ENCODE data around the gene LRRIQ3.
A peak's percentile ranks its signal among the peaks of the same experiment; 100 is the strongest.

The LRRIQ3 gene

DNA sequence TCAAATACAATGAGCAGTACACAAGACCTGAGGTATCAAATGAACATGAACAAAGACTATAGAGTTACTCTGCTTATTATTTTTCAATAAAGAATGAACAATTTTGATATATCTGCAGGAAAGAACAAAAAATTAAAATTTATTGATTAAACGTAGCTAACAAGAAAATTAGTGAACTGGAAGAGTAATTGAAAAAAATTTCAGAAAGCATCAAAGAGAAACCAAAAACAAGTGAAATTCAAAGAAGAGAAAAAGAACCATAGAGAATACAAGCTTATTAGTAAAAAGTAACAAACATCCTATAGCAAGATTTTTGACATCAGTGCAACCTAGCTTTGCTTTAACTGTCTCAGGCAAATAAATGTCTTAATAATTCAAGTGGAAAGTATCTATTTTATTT lies 106.6 kb downstream of the LRRIQ3 start:
- DNase-seq: no peak

DNA sequence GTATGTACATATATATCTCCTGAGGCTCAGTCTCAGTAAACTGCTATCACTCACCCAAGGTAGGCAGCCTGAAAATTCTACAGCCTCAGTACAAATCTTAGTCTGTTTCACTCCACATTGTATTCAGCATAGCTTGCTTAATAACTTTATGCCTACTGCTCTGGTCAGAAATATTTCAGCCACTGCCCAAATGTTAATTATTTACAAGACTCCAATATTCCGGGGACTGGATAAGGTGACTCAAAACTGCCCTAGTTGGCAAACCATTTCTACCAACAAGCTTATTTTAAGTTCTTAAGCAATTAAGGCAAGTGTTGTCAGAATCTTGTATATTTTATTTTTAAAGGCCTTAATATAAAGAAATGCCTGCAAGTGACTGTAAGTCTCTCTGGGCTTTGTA lies 114.8 kb downstream of the LRRIQ3 start:
- DNase-seq: no peak

DNA sequence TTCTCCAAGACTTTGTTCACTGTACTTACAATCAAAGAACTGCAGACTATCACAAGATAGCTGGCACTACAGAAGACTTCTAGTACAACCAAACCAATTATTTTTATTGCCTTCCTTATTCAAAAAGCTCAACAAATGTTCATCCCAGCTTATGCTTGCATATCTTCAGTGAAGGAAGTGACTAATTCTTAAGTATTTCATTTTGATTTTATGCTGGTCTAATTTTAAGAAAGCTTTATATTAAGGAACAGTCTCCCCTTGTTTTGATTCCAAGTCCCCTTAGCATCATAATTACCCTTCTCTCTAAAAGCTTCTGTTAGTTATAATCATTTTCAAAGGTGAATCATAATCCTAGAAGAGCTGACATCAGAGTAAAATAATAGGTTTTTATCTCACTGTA lies 132.9 kb downstream of the LRRIQ3 start:
- DNase-seq: no peak

GRCh38 chr1:74057719-74058118 lies 140.3 kb downstream of the LRRIQ3 start:
- no peak for DNase-seq

- DNase-seq: no peak
Measured at GRCh38 chr1:74053407-74053806, 144.6 kb downstream of the LRRIQ3 start.

- DNase-seq: no peak
Measured at GRCh38 chr1:74050386-74050785, 147.6 kb downstream of the LRRIQ3 start.

DNA sequence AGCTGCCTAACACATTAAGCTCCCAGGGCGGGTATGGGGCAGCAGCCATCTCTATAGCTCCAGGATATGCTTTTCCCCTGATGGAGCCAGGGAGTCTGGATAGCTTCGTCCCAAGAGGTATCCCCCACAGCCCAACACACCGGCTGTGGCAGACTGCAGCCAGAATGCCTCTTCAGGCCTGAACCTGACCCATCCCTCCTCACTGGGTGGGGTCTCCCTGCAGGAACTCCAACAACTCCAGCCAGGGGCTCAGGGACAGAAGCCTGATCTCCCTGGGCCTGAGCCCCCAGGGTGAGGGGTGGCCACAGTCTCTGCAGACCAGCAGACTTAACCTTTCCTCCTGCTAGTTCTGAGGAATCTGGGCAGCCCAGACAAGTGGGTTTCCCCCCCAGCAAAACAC lies 159.9 kb downstream of the LRRIQ3 start:
- DNase-seq: no peak

GRCh38 chr1:74012583-74012982 lies 185.4 kb downstream of the LRRIQ3 start:
- no peak for DNase-seq

GRCh38 chr1:74011736-74012135 lies 186.2 kb downstream of the LRRIQ3 start:
- no peak for DNase-seq

DNA sequence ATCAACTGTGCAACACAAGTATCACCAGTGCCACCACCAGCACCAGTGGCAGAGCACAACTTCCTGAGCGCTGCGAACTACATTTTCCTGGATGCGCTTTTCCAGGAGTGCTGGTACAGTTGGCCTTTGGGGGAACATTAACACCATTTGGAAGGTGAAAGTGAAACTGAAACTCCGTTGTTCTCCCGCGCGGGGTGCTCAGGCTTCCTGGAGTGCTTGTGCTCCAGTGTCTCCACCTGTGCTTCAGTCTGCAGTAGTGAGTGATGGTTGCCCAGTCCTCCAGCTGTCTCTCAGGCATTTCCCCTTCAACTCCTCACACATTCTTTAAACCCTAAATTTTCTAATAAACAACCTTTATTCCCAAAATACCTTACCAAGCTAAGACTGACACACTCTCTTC lies 187.8 kb downstream of the LRRIQ3 start:
- no peak for DNase-seq

DNA sequence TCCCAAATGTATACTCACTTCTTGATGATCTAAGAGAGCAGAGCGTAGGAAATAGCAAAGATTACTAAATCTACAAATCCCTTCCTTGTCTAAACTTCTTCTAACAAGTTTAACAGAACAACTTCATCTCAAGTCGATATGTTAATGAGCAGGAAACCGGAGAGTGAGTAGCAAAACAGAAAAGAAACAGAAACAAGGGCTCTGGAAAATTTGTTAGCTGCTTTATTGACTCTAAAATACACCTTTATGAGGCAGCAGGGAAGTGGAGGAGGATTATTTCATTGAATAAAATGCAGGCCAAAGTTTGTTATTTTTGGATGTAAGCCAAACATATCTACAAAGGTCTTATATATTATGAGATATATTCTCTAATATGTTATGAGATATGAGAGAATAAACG lies 192.4 kb downstream of the LRRIQ3 start:
- no peak for DNase-seq

- no peak for DNase-seq
Measured at GRCh38 chr1:74003806-74004205, 194.2 kb downstream of the LRRIQ3 start.

- DNase-seq: peak; percentile 43
Measured at GRCh38 chr1:73998348-73998959, 199.5 kb downstream of the LRRIQ3 start.

DNA sequence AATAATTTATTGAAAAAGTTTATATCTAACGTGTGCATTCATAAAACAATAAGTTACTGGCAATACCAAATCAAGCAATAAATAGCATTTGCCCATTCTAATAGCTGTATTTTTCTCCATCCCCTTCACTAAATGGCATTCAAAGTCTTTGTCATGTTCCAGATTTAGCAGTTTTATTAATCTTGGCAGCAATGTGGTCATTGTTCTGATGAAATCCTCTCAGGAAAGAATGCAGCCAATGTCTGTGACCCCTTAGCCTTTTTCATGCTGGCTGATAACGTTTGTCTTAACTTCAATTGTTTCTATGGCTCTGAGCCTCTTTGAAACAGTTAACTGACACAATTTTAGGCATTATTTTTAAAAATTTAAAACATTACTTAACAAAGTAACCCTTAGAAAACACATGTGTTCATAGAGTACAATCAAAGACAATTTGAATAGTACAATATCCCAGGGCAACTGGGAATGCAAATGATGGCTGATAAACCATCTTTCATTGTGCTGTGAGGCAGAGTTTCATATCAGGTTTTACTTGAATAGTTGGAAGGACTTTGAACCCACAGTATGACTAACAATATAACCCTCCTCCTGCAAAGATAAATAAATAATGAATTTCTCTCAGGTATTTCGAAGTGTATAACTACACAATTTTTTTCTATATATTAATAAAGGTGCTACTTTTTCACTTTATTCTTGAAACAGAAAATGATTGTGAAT lies 217.5 kb downstream of the LRRIQ3 start:
- no peak for DNase-seq

- no peak for DNase-seq
Measured at GRCh38 chr1:73979684-73980083, 218.3 kb downstream of the LRRIQ3 start.

DNA sequence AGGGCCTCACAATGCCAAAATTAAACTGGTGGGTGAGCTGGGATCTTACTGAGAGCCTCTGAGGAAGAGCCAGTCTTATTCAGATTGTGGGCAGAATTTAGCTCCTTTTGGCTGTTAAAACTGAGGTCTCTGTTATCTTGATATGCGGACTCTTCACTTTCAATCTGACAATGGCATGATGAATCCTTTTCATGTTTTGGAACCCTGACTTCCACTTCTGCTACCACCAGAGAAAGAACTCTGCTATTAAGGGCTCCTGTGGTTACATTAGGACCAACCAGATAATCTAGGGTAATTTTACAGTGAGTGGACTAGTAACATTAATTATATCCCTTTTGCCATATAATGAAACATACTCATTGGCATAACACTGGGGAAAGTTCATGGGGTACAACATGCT lies 219.0 kb downstream of the LRRIQ3 start:
- no peak for DNase-seq

All from HCEC 1CT (cell line).